Lower leg skin (tissue), 3 donors: ENCODE results near the gene TANGO6.

ENCODE experiments used
- CTCF ChIP-seq, 3 donors: fragments of 450-650 bp; IDR thresholded peaks; one replicate each; pipeline ENCODE4 v1.5.1; 2016; ENCODE audit warnings: antibody characterized with exemption in 3 of 3, mild to moderate bottlenecking in 3 of 3, moderate library complexity in 2 of 3
- POLR2A ChIP-seq, 2 donors: fragments of 450-650 bp; IDR thresholded peaks; one replicate each; pipeline ENCODE4 v1.6.1; 2016 to 2017; ENCODE audit warnings: antibody characterized with exemption in 2 of 2, mild to moderate bottlenecking in 1 of 2, moderate library complexity in 1 of 2

GRCh38 chr16:68997564-68997963 is 154.2 kb downstream of the TANGO6 start:
- TF ChIP-seq POLR2A (IDR thresholded peaks at IDR 0.05), result no peak
- no peak for TF ChIP-seq CTCF (IDR thresholded peaks at IDR 0.05)
